Activated naive CD4-positive, alpha-beta T cell treated with anti-CD3 and anti-CD28 coated beads, Interleukin-2, amount 50 U/mL, for 16 hours (primary cell): Measurements from ENCODE around the gene SLCO1C1.
"Not testable (repeated sequence)": the region's sequence is repeated elsewhere in the genome, so short reads cannot be mapped to it uniquely, and the experiment has no call there.

Experiments used
- DNase-seq: peaks from one replicate; pipeline ENCODE4 v3.0.0-alpha.2; 2020

The SLCO1C1 gene

GRCh38 chr12:20695232-20695631 is at the start of gene SLCO1C1:
Gene SLCO1C1, plus strand, starts transcription at chr12:20695332. Its CDS starts 4,245 bp downstream, at chr12:20699577.
- no peak for DNase-seq

- DNase-seq = no peak
These were observed 48.8 kb upstream of the SLCO1C1 start for GRCh38 chr12:20646239-20646827.

- DNase-seq = no peak
These were observed 41.3 kb upstream of the SLCO1C1 start for GRCh38 chr12:20653871-20654270.

GRCh38 chr12:20656600-20656999 is 38.5 kb upstream of the SLCO1C1 start:
- no peak for DNase-seq

GRCh38 chr12:20657496-20657895 is 37.6 kb upstream of the SLCO1C1 start:
- no peak for DNase-seq

- DNase-seq = no peak
These were observed 13.8 kb upstream of the SLCO1C1 start for GRCh38 chr12:20681334-20681733.

GRCh38 chr12:20696181-20696905 is 1.2 kb downstream of the SLCO1C1 start:
- DNase-seq = no peak

GRCh38 chr12:20701106-20701505 is 6.0 kb downstream of the SLCO1C1 start:
- no peak for DNase-seq

GRCh38 chr12:20704860-20705259 is 9.7 kb downstream of the SLCO1C1 start:
- no peak for DNase-seq

- DNase-seq = no peak
These were observed 16.7 kb downstream of the SLCO1C1 start for GRCh38 chr12:20711846-20712245.

- no peak for DNase-seq
These were observed 20.9 kb downstream of the SLCO1C1 start for GRCh38 chr12:20716037-20716436.

- DNase-seq = no peak
These were observed 21.9 kb downstream of the SLCO1C1 start for GRCh38 chr12:20716985-20717384.

- no peak for DNase-seq
These were observed 23.2 kb downstream of the SLCO1C1 start for GRCh38 chr12:20718294-20718693.

GRCh38 chr12:20722142-20722541 is 27.0 kb downstream of the SLCO1C1 start:
- no peak for DNase-seq

- no peak for DNase-seq
These were observed 36.1 kb downstream of the SLCO1C1 start for GRCh38 chr12:20731274-20731673.

- DNase-seq = no peak
These were observed 45.8 kb downstream of the SLCO1C1 start for GRCh38 chr12:20740972-20741371.

GRCh38 chr12:20748198-20748597 is 53.1 kb downstream of the SLCO1C1 start:
- DNase-seq = no peak

- no peak for DNase-seq
These were observed 55.9 kb downstream of the SLCO1C1 start for GRCh38 chr12:20751046-20751445.

GRCh38 chr12:20777420-20777819 is 82.3 kb downstream of the SLCO1C1 start:
- DNase-seq = no peak

- DNase-seq = no peak
These were observed 83.8 kb downstream of the SLCO1C1 start for GRCh38 chr12:20778969-20779368.

- DNase-seq = not testable (repeated sequence)
These were observed 84.8 kb downstream of the SLCO1C1 start for GRCh38 chr12:20779971-20780370.

- DNase-seq = not testable (repeated sequence)
These were observed 88.7 kb downstream of the SLCO1C1 start for GRCh38 chr12:20783796-20784357.

- DNase-seq = no peak
These were observed 97.8 kb downstream of the SLCO1C1 start for GRCh38 chr12:20792971-20793370.

- DNase-seq = no peak
These were observed 103.4 kb downstream of the SLCO1C1 start for GRCh38 chr12:20798554-20798953.
